ENCODE measurements around the gene ADCYAP1. TPM values are rescaled to one million over a fixed set of nuclear protein-coding genes. Genes with fewer than 3 reads are reported as not detected.
"Not testable (repeated sequence)": the region's sequence is repeated elsewhere in the genome, so short reads cannot be mapped to it uniquely, and the experiment has no call there.

The ADCYAP1 gene
- under 1 TPM in 2 of 4 donors, not detected in 2; 0.56 to 0.66 TPM for polyA plus RNA-seq
- long read RNA-seq, donor 1, result 0 reads
- long read RNA-seq, donor 2, partial matches to known transcripts, result 0 of 1 reads
- long read RNA-seq, donor 2, other reads (novel, unspliced or antisense), result 0 of 1 reads
- long read RNA-seq, donor 3, result 0 reads
- long read RNA-seq, donor 4, result 0 reads
- long read RNA-seq, donor 5, partial matches to known transcripts, result 0 of 1 reads
- long read RNA-seq, donor 5, other reads (novel, unspliced or antisense), result 0 of 1 reads
- long read RNA-seq, donor 6, result 0 reads
- long read RNA-seq, donor 7, result 0 reads
- long read RNA-seq, donor 8, result 0 reads
- long read RNA-seq, donor 9, result 0 reads
- long read RNA-seq, donor 10, partial matches to known transcripts, result 0 of 3 reads
- long read RNA-seq, donor 10, other reads (novel, unspliced or antisense), result 0 of 3 reads

- no peak for DNase-seq
- Histone ChIP-seq H3K36me3 (ENCODE audit: control insufficient read depth in 3 of 3, insufficient read depth in 2 of 3, low read depth in 1 of 3, low read length in 3 of 3) (no peaks in the 10 kb centered on the region), H3K9me3 (ENCODE audit: control insufficient read depth in 2 of 2, insufficient read depth in 1 of 2, low read depth in 1 of 2, low read length in 1 of 2) (no peaks in the 10 kb centered on the region), H3K27ac (ENCODE audit: low read depth in 1 of 3, low read length in 2 of 3) (no peak within 1 kb of the TSS), H3K4me1 (ENCODE audit: control insufficient read depth in 3 of 3, insufficient read depth in 2 of 3, low read depth in 1 of 3, low read length in 2 of 3) (peaks cover 0 to 11% (median 10%) of the 10 kb centered on the region in 3 donors), H3K4me3 (ENCODE audit: low read depth in 1 of 3, low read length in 3 of 3) (peak within 1 kb of the TSS in 1 of 3 donors; percentile 27), H3K27me3 (ENCODE audit: control insufficient read depth in 3 of 3, insufficient read depth in 3 of 3, low read length in 3 of 3) (peaks cover 21 to 76% (median 56%) of the 10 kb centered on the region in 3 donors)
- 8 to 18% (median 14%) methylated on average over 49 to 51 of the region's 51 CpGs for WGBS, 3 donors
- no peak for FAIRE-seq
These were observed at the start of gene ADCYAP1 for GRCh38 chr18:904218-905090. Gene ADCYAP1 (plus strand): TSS chr18:904871. CDS start chr18:905387, 516 bp downstream.

- Histone ChIP-seq H3K9me3 (ENCODE audit: control insufficient read depth in 2 of 2, insufficient read depth in 1 of 2, low read depth in 1 of 2, low read length in 1 of 2) (no peaks in the 10 kb centered on the region), H3K4me1 (ENCODE audit: control insufficient read depth in 3 of 3, insufficient read depth in 2 of 3, low read depth in 1 of 3, low read length in 2 of 3) (no peaks in the 10 kb centered on the region), H3K4me3 (ENCODE audit: low read depth in 1 of 3, low read length in 3 of 3) (no peak overlapping the region), H3K27me3 (ENCODE audit: control insufficient read depth in 3 of 3, insufficient read depth in 3 of 3, low read length in 3 of 3) (no peaks in the 10 kb centered on the region), H3K27ac (ENCODE audit: low read depth in 1 of 3, low read length in 2 of 3) (no peak overlapping the region), H3K36me3 (ENCODE audit: control insufficient read depth in 3 of 3, insufficient read depth in 2 of 3, low read depth in 1 of 3, low read length in 3 of 3) (no peaks in the 10 kb centered on the region)
- 56 to 82% (median 66%) methylated on average over 2 of the region's 2 CpGs for WGBS, 3 donors
- DNase-seq (no peak), FAIRE-seq (no peak)
These were observed 46.7 kb upstream of the ADCYAP1 start for GRCh38 chr18:857986-858385.

- DNase-seq (peak; percentile 64 to 71), FAIRE-seq (no peak)
- 0 to 1% (median 0%) methylated on average over 15 of the region's 15 CpGs for WGBS, 3 donors
These were observed 39.8 kb upstream of the ADCYAP1 start for GRCh38 chr18:864872-865273.

GRCh38 chr18:867257-867656 is 37.4 kb upstream of the ADCYAP1 start:
- 84 to 86% (median 86%) methylated on average over 3 of the region's 3 CpGs for WGBS, 3 donors
- FAIRE-seq (no peak), DNase-seq (no peak)
- H3K4me3 ChIP-seq (ENCODE audit: low read depth in 1 of 3, low read length in 3 of 3), result no peak overlapping the region
- H3K36me3 ChIP-seq (ENCODE audit: control insufficient read depth in 3 of 3, insufficient read depth in 2 of 3, low read depth in 1 of 3, low read length in 3 of 3), result no peaks in the 10 kb centered on the region
- H3K9me3 ChIP-seq (ENCODE audit: control insufficient read depth in 2 of 2, insufficient read depth in 1 of 2, low read depth in 1 of 2, low read length in 1 of 2), result no peaks in the 10 kb centered on the region
- H3K27ac ChIP-seq (ENCODE audit: low read depth in 1 of 3, low read length in 2 of 3), result no peak overlapping the region
- peaks cover 0 to 3% (median 0%) of the 10 kb centered on the region in 3 donors for H3K27me3 ChIP-seq (ENCODE audit: control insufficient read depth in 3 of 3, insufficient read depth in 3 of 3, low read length in 3 of 3)
- H3K4me1 ChIP-seq (ENCODE audit: control insufficient read depth in 3 of 3, insufficient read depth in 2 of 3, low read depth in 1 of 3, low read length in 2 of 3), result no peaks in the 10 kb centered on the region

More at GRCh38 chr18:864872-865273, 39.8 kb upstream of the ADCYAP1 start:
- H3K27me3 ChIP-seq (ENCODE audit: control insufficient read depth in 3 of 3, insufficient read depth in 3 of 3, low read length in 3 of 3), result peaks cover 0 to 3% (median 0%) of the 10 kb centered on the region in 3 donors
- no peaks in the 10 kb centered on the region for H3K9me3 ChIP-seq (ENCODE audit: control insufficient read depth in 2 of 2, insufficient read depth in 1 of 2, low read depth in 1 of 2, low read length in 1 of 2)
- H3K4me1 ChIP-seq (ENCODE audit: control insufficient read depth in 3 of 3, insufficient read depth in 2 of 3, low read depth in 1 of 3, low read length in 2 of 3), result no peaks in the 10 kb centered on the region
- H3K4me3 ChIP-seq (ENCODE audit: low read depth in 1 of 3, low read length in 3 of 3), result no peak overlapping the region
- no peaks in the 10 kb centered on the region for H3K36me3 ChIP-seq (ENCODE audit: control insufficient read depth in 3 of 3, insufficient read depth in 2 of 3, low read depth in 1 of 3, low read length in 3 of 3)
- no peak overlapping the region for H3K27ac ChIP-seq (ENCODE audit: low read depth in 1 of 3, low read length in 2 of 3)

DNA sequence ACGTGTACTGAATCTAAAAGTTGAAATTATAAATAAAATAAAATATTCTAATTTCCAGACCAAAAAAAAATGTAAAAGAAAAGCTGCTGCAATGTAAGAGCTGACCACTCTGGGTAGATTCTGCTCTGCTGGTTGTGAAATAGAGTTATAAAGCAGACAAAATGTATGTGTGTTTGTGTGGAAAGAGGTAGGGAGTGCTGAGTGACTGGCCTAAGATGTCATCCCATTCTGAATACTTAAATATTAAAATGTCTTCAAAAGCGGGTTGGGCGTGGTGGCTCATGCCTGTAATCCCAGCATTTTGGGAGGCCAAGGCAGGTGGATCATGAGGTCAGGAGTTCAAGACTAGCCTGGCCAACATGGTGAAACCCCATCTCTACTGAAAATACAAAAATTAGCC is 31.2 kb upstream of the ADCYAP1 start:
- not testable (repeated sequence) for H3K9me3 ChIP-seq (ENCODE audit: control insufficient read depth in 2 of 2, insufficient read depth in 1 of 2, low read depth in 1 of 2, low read length in 1 of 2); FAIRE-seq; H3K4me3 ChIP-seq (ENCODE audit: low read depth in 1 of 3, low read length in 3 of 3); H3K36me3 ChIP-seq (ENCODE audit: control insufficient read depth in 3 of 3, insufficient read depth in 2 of 3, low read depth in 1 of 3, low read length in 3 of 3); H3K4me1 ChIP-seq (ENCODE audit: control insufficient read depth in 3 of 3, insufficient read depth in 2 of 3, low read depth in 1 of 3, low read length in 2 of 3); DNase-seq; H3K27ac ChIP-seq (ENCODE audit: low read depth in 1 of 3, low read length in 2 of 3); H3K27me3 ChIP-seq (ENCODE audit: control insufficient read depth in 3 of 3, insufficient read depth in 3 of 3, low read length in 3 of 3)
- 87 to 91% (median 88%) methylated on average over 3 of the region's 3 CpGs for WGBS, 3 donors

GRCh38 chr18:875912-876311 is 28.8 kb upstream of the ADCYAP1 start:
- no peaks in the 10 kb centered on the region for H3K9me3 ChIP-seq (ENCODE audit: control insufficient read depth in 2 of 2, insufficient read depth in 1 of 2, low read depth in 1 of 2, low read length in 1 of 2)
- FAIRE-seq (no peak), DNase-seq (no peak)
- H3K27ac ChIP-seq (ENCODE audit: low read depth in 1 of 3, low read length in 2 of 3), result no peak overlapping the region
- H3K4me1 ChIP-seq (ENCODE audit: control insufficient read depth in 3 of 3, insufficient read depth in 2 of 3, low read depth in 1 of 3, low read length in 2 of 3), result no peaks in the 10 kb centered on the region
- no peaks in the 10 kb centered on the region for H3K27me3 ChIP-seq (ENCODE audit: control insufficient read depth in 3 of 3, insufficient read depth in 3 of 3, low read length in 3 of 3)
- no peak overlapping the region for H3K4me3 ChIP-seq (ENCODE audit: low read depth in 1 of 3, low read length in 3 of 3)
- H3K36me3 ChIP-seq (ENCODE audit: control insufficient read depth in 3 of 3, insufficient read depth in 2 of 3, low read depth in 1 of 3, low read length in 3 of 3), result no peaks in the 10 kb centered on the region

- no peak overlapping the region for H3K27ac ChIP-seq (ENCODE audit: low read depth in 1 of 3, low read length in 2 of 3)
- FAIRE-seq, result no peak
- no peaks in the 10 kb centered on the region for H3K4me1 ChIP-seq (ENCODE audit: control insufficient read depth in 3 of 3, insufficient read depth in 2 of 3, low read depth in 1 of 3, low read length in 2 of 3)
- H3K4me3 ChIP-seq (ENCODE audit: low read depth in 1 of 3, low read length in 3 of 3), result no peak overlapping the region
- DNase-seq, result no peak
- no peaks in the 10 kb centered on the region for H3K9me3 ChIP-seq (ENCODE audit: control insufficient read depth in 2 of 2, insufficient read depth in 1 of 2, low read depth in 1 of 2, low read length in 1 of 2)
- WGBS, 3 donors, result 87 to 92% (median 90%) methylated on average over 6 of the region's 6 CpGs
- H3K36me3 ChIP-seq (ENCODE audit: control insufficient read depth in 3 of 3, insufficient read depth in 2 of 3, low read depth in 1 of 3, low read length in 3 of 3), result no peaks in the 10 kb centered on the region
- H3K27me3 ChIP-seq (ENCODE audit: control insufficient read depth in 3 of 3, insufficient read depth in 3 of 3, low read length in 3 of 3), result no peaks in the 10 kb centered on the region
These were observed 27.4 kb upstream of the ADCYAP1 start for GRCh38 chr18:877238-877637.

DNA sequence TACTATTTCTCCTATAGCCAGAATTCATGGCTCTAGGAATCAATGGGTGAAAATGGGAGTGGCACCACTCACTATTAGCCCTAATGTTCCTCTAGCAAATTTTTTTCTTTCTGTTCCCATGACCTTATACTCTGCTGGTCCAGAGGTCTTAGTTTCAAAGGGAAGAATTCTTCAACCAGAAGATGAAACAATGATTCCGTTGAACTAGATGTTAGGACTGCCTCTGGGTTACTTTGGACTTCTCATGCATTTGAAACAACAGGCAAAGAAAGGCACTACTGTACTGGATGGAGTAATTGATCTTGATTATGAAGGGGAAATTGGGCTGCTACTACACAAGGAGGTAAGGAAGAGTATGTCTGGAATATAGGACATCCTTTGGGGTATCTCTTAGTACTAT is 18.6 kb upstream of the ADCYAP1 start:
- Histone ChIP-seq H3K27ac (ENCODE audit: low read depth in 1 of 3, low read length in 2 of 3) (no peak overlapping the region), H3K27me3 (ENCODE audit: control insufficient read depth in 3 of 3, insufficient read depth in 3 of 3, low read length in 3 of 3) (no peaks in the 10 kb centered on the region), H3K36me3 (ENCODE audit: control insufficient read depth in 3 of 3, insufficient read depth in 2 of 3, low read depth in 1 of 3, low read length in 3 of 3) (no peaks in the 10 kb centered on the region), H3K9me3 (ENCODE audit: control insufficient read depth in 2 of 2, insufficient read depth in 1 of 2, low read depth in 1 of 2, low read length in 1 of 2) (no peaks in the 10 kb centered on the region), H3K4me1 (ENCODE audit: control insufficient read depth in 3 of 3, insufficient read depth in 2 of 3, low read depth in 1 of 3, low read length in 2 of 3) (no peaks in the 10 kb centered on the region), H3K4me3 (ENCODE audit: low read depth in 1 of 3, low read length in 3 of 3) (no peak overlapping the region)
- FAIRE-seq (no peak), DNase-seq (no peak)
- 73 to 81% (median 81%) methylated on average over 1 of the region's 1 CpG for WGBS, 3 donors
